HG03469 (cell line): ENCODE results near the gene OR10Z1.

Experiments used
- ATAC-seq: cut with Tn5 transposase; IDR thresholded peaks from one replicate; pipeline ENCODE4 v1.9.1; 2021; ENCODE audit warnings: mild to moderate bottlenecking, moderate library complexity, moderate number of reproducible peaks; ENCODE audit not compliant: unreplicated experiment

Gene OR10Z1, protein sequence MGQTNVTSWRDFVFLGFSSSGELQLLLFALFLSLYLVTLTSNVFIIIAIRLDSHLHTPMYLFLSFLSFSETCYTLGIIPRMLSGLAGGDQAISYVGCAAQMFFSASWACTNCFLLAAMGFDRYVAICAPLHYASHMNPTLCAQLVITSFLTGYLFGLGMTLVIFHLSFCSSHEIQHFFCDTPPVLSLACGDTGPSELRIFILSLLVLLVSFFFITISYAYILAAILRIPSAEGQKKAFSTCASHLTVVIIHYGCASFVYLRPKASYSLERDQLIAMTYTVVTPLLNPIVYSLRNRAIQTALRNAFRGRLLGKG

DNA sequence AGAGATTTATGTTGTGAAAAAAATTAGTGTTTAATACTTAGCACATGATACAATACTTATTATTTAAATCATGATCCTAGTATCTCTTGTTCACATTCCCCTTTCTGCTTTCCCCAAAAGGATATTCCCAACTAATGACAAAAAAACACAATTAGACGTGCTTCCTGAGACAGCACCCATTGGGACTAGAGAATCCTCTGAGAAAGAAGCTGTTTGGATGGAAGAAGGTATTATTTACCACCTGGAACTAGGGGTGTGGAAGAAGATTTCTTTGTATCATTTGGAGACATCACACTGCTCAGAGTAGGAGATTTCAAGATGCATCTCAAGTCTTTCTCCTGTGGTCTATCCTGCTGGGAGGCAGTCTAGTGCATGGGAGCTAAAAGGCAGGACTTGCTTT lies at the start of gene OR10Z1:
Gene OR10Z1, plus strand, starts transcription at position 301 of the 400 bp plus-strand sequence. CDS start 1,171 bp downstream, outside the sequence.
- no peak for ATAC-seq

DNA sequence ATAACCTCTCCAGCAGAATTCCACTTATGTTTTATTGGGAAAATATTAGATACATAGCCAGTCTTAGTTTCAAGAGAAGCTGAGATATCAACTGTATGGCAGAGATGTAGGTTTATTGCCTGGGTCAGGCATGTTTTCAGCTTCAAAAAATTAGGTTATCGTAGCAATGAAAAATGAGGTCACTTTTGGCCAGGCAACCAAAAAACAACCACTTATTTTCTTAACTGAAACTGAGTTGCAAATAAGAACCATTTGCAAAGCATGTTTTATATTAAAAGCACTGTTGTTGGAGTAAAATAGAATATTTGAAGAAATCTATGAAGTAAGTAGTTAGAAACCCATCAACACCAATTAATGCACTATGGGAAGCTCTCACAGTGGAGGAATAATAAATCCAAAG lies 45.4 kb upstream of the OR10Z1 start:
- no peak for ATAC-seq

- no peak for ATAC-seq
Measured at GRCh38 chr1:158563853-158564252, 41.2 kb upstream of the OR10Z1 start.

GRCh38 chr1:158564608-158565007 lies 40.5 kb upstream of the OR10Z1 start:
- ATAC-seq, result no peak

DNA sequence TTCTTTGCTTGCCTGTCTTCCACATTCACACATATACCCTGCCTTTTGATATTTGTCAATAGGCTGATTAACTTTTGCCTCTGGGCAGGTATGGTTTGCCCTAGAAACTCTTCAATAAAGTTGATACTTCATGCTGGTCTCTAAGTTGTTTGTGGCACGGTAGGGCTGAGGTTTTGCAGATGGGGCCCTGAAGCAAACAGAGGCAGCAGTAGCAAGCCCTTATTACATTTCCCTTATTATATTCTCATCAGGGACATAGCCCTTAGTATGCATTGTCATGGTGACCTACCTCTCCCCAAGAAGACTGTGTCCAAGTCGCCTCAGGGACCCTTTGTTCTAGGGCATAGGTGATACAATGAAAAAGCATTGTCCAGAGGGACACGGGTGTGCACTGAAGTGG lies 34.6 kb upstream of the OR10Z1 start, which contains the start of gene OR6P1:
Gene OR6P1, minus strand, starts transcription at position 101 of the 400 bp plus-strand sequence. CDS start 6,976 bp downstream, outside the sequence.
- ATAC-seq, result no peak

DNA sequence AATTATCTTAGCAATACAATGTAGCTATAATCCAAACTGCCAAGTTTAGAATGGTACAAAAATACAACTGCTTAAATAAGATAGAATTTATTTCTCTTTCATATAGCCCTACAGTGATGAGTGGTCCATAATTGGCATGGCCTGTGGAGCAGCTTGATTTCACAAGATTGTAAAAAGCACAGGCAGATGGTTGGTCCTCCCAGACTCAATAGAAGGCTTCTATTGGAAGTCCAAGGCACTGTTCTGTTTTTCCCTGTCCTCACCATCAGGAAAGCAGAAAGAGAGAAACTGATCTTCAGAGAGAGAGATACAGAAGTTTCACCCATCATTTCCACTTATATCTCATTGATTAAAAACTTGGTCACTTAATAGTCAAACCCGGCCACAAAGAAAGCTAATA lies 32.8 kb upstream of the OR10Z1 start:
- ATAC-seq, result no peak

GRCh38 chr1:158577561-158577960 lies 27.5 kb upstream of the OR10Z1 start:
- no peak for ATAC-seq

DNA sequence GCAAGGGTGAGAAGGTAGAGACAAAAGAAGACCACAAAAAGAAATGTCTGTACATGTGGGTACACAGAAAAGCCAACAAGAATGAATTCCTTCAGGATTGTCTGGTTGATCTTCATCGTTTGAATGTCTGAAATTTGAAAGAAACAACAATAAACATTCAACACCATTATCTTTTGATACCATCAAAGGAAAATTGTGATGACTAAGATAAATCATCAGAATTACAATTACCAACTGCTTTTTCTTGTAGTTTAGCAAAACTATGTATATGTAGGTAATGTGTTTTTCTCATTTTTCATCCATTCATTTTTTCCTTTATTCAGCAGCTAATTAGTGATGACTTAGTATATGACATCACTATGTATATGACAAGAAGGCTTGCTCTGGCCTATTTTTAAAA lies 25.3 kb upstream of the OR10Z1 start, which contains the start of gene OR10X1:
Gene OR10X1, minus strand, starts transcription at position 167 of the 400 bp plus-strand sequence. Its CDS starts 0 bp downstream, at position 167.
- ATAC-seq, result no peak

DNA sequence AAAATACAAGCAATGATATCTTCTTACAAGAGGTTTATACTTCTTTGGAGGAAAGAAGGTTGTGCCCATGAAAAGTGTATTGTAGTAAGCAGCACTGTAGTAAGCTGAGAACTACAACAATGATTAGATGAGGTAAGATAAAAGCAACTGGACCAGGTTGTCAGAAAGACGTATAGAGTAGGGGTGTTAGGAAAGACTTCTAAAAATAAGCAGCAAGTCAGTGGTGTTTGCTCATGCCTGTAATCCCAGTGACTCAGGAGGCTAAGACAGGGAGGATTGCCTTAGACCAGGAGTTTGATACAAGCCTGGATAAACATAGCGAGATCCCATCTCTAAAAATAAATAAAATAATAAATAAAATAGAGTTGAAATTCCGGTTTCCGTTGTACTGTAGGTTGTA lies 21.1 kb upstream of the OR10Z1 start:
- ATAC-seq, result no peak

DNA sequence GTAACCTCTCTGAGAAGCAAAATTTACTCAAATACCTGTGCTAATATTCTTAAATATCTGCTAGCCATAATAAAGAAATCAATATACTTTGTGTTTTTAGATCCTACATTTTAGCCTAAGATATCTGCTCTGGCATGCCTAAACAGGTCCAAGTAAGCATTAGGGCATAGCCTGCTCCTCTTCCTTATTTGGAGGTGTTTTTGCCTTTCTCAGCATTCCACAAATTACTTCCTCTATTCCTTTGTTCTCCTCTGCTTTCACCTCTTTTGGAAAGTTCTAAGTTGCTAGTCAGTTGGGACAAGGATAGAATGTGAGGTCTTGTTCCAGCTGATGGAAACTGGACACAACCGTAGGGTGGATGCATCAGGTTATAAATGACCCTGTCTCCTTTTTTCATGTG lies 18.1 kb upstream of the OR10Z1 start:
- no peak for ATAC-seq

GRCh38 chr1:158600735-158601134 lies 4.3 kb upstream of the OR10Z1 start:
- no peak for ATAC-seq

DNA sequence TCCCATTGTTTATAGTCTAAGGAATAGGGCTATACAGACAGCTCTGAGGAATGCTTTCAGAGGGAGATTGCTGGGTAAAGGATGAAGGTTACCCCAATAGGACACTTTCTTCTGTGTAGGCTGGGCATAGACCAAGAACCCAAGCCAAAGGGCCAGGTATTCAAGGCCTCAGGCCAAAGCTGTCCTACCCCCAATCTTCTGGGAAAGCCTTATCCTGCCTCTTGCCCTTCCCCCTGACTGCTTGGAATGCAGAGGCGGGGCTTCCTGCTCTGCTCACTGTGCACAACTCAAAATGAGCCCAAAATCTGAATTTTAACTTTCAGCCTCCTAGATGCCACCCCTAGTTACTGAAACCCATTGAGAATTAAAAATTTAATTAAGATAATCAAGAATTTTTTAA lies 2.2 kb downstream of the OR10Z1 start:
- no peak for ATAC-seq

DNA sequence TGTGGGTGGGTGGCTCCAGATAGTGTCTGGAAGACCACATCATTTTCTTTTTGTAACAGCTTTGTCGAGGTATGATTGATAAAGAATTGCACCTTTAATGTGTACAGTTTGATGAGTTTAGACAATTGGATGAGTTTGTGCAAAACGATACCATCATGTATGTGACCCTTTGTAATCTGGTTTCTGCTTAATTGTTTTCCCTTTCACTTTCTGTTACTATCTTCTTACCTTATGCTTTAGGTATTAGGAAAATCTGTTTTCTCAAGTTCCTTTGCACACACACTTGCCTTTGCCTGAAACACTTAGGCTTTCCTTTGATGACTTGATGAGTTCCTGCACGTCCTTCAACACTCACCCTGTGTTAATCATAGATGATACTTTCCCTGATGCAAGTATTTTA lies 6.8 kb downstream of the OR10Z1 start:
- no peak for ATAC-seq

GRCh38 chr1:158613764-158614163 lies 8.7 kb downstream of the OR10Z1 start:
- ATAC-seq, result no peak

- no peak for ATAC-seq
Measured at GRCh38 chr1:158638146-158638545, 33.1 kb downstream of the OR10Z1 start.

DNA sequence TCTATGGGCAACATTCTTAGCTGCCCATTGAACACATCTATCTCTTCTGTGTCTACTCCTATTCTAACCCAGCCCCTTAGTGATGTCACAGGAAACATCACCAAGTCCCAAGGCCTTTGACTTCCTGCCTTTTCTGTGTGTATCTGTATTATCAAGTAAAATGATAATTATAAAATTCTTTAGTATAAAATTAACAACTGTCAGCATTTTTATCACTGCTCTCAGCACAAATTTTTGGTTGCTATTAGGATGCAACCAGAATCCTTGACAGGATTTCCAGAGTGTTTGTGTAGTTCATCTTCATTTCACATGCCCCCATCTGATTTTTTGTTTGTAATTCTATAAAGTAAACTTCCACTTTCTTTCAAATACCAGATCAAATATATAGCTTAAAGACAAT lies 33.8 kb downstream of the OR10Z1 start:
- no peak for ATAC-seq

DNA sequence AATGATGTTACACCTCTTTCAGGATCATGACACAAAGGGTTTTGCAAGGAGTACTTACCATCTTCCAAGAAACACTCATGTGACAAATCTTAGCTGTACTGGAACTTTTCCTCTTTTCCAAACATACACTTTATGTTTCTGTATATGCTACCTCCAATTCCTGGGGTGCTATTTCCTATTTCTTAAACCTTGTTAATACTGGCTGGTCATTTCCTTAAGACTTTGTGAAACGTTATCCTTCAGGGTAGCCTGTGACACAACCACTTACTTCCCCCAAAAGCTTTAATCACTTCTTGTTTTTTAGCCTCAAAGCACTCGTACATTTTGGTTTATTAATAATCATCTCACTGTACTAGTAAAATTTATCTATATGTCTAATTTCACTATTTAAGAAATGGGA lies 39.4 kb downstream of the OR10Z1 start:
- no peak for ATAC-seq

DNA sequence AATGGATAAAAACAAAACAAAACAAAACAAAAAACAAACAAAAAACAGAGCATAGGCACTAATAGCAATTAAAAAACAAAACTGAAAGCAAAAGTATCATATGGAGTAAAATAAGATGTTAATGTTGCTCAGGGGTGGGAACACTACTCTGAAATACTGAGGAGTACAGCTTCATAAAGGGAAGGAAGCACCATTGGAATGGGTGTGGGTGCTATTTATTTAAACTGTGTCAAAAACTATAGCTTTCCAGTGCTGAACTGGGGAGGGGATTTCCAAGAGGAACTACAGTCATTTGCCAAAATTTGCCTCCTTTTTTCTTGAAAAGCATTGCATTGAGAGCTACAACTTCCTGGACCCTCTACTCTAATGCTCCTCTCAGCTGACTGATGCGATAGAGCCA lies 41.4 kb downstream of the OR10Z1 start:
- no peak for ATAC-seq

- no peak for ATAC-seq
Measured at GRCh38 chr1:158649052-158649451, 44.0 kb downstream of the OR10Z1 start.

- ATAC-seq, result no peak
Measured at GRCh38 chr1:158652721-158653334, 47.8 kb downstream of the OR10Z1 start.

- no peak for ATAC-seq
Measured at GRCh38 chr1:158654086-158654485, 49.0 kb downstream of the OR10Z1 start.

DNA sequence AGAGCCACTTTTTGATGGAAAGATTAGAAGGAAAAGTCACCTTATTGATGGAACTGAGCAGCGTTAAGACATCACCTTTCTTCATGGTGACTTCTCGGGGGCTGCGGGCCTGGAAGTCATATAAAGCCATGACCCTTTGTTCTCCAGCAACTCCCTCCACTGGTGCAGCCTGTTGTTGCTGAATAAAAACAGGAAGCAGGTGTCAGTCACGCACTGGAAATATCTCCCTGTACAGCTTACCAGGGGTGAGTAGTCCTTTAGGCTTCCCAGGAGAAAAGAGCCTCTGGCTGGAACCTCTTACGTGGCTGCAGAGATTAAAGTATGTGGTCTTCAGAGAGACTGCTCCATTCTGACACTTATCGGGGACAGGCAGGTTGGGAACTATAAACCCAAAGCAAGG lies 49.5 kb downstream of the OR10Z1 start:
- ATAC-seq, result no peak
